ENCODE results near the gene TENM4.

GRCh38 chr11:78856211-78856610 is 584.6 kb downstream of the TENM4 start:
- TF ChIP-seq, protein P1, sequence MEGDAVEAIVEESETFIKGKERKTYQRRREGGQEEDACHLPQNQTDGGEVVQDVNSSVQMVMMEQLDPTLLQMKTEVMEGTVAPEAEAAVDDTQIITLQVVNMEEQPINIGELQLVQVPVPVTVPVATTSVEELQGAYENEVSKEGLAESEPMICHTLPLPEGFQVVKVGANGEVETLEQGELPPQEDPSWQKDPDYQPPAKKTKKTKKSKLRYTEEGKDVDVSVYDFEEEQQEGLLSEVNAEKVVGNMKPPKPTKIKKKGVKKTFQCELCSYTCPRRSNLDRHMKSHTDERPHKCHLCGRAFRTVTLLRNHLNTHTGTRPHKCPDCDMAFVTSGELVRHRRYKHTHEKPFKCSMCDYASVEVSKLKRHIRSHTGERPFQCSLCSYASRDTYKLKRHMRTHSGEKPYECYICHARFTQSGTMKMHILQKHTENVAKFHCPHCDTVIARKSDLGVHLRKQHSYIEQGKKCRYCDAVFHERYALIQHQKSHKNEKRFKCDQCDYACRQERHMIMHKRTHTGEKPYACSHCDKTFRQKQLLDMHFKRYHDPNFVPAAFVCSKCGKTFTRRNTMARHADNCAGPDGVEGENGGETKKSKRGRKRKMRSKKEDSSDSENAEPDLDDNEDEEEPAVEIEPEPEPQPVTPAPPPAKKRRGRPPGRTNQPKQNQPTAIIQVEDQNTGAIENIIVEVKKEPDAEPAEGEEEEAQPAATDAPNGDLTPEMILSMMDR (IDR thresholded peaks at IDR 0.05; ENCODE audit: low read depth, low read length, poor library complexity, severe bottlenecking): no peak
- TF ChIP-seq EZH2phosphoT487 (IDR thresholded peaks at IDR 0.05; ENCODE audit: borderline replicate concordance, low read length): no peak

Data from DOHH2 (cell line).